8988T (cell line): ENCODE data around the gene MVP.
A peak's percentile ranks its signal among the peaks of the same experiment; 100 is the strongest.

ENCODE experiments used
- DNase-seq: peaks from one replicate; pipeline ENCODE4 v3.0.0; 2011

The MVP gene

DNA sequence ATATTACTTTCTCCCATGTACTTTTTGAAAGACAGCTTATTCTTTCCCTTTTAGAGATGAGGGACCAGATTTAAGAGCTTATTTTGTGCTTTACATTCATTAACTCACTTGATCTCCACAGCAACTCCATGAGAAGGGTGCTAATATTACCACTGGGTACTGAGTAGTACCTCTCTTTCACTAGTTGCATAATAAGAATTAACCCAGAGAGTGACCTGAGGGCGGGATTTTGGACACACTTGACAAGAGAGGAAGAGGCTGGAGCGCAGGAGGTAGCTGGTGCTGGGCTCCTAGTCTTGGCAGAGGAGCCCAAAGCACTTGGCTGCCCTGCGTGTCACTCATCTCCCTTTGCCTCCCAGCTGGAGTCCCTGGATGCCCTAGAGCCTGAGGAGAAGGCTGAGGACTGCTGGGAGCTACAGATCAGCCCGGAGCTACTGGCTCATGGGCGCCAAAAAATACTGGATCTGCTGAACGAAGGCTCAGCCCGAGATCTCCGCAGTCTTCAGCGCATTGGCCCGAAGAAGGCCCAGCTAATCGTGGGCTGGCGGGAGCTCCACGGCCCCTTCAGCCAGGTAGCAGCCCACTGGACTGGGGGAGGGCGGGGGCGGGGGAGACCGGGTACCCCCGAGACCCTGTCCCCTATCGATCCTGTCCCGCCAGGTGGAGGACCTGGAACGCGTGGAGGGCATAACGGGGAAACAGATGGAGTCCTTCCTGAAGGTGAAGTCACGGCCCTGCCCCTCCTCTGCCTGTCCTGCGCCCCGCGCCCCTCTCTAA lies 15.6 kb upstream of the MVP start:
- no peak for DNase-seq

DNA sequence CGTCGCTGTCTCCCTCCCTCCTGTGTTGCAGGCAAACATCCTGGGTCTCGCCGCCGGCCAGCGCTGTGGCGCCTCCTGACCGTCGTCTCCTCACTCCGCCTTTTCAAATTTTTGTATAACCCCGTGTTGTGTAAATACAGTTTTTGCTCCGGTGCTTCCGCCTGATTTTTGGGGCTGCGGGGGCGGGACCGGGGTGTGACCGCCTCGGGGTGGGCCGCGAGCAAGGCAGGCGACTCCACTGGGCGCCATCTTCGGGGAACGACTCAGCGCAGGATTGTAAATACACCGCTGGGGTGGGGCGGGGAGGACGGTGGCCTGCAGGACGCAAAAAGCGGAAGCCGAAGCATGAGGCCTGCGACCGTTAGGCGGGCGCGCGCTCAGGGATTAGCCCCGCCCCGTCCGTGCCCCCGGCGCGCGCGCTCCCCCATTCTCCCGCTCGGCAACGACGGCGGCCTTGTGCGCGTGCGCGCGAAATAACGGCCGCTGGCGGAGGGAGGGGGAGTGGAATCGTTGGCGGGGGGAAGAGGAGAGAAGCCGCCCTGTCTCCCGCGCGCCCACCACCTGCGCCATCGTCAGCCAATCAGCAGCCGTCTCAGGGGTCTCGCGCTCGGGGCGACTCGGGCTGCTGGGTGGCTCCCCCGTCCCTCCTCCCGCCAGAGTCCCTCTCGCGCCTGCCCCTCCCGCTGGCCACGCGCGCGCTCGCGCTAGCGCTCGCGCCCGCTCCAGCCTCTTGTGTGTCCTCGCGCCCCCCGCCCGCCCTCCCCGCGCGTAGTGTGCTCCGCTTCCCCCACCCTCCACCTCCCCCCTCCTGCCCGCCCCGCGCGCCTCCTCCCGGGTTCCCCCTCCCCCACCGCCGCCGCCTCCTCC lies 14.8 kb upstream of the MVP start:
- peak; percentile 94 for DNase-seq

DNA sequence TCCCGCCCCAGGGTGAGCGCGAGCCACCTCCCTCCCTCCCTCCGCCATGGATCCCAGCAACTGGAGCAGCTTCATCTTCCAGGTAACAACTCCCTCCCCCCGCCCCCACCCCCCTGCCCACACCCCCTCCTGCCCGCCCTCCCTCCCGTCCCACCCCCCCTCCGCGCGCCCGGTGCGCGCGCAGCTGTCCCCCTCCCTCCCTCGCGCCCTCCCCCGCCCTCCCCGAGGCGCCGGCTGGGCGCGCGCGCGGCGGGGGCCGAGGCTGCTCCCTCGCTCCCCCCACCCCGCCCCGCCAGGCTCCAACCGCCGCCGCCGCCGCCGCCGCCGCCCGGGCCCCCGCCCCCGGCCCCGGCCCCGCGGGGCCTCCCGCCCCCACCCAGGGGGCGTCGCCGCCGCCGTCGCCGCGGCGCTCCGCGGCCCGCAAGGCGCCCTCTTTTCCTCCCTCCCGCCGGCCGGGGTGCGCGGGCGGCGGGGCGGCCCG lies 14.1 kb upstream of the MVP start, which contains the start of gene MAZ:
Gene MAZ (plus strand): TSS at position 431 of the 481 bp plus-strand sequence. CDS start 173 bp downstream, outside the sequence.
- DNase-seq, result no peak

DNA sequence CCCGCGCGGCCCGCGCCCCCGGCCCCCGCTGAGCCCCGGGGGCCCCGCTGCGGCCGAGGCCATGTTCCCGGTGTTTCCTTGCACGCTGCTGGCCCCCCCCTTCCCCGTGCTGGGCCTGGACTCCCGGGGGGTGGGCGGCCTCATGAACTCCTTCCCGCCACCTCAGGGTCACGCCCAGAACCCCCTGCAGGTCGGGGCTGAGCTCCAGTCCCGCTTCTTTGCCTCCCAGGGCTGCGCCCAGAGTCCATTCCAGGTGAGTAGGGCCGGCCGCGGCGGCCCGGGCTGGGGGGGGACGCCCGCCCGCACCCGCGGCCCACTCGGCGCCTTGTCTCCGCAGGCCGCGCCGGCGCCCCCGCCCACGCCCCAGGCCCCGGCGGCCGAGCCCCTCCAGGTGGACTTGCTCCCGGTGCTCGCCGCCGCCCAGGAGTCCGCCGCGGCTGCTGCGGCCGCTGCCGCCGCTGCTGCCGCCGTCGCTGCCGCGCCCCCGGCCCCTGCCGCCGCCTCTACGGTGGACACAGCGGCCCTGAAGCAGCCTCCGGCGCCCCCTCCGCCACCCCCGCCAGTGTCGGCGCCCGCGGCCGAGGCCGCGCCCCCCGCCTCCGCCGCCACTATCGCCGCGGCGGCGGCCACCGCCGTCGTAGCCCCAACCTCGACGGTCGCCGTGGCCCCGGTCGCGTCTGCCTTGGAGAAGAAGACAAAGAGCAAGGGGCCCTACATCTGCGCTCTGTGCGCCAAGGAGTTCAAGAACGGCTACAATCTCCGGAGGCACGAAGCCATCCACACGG lies 13.4 kb upstream of the MVP start:
- DNase-seq, result peak; percentile 76

DNA sequence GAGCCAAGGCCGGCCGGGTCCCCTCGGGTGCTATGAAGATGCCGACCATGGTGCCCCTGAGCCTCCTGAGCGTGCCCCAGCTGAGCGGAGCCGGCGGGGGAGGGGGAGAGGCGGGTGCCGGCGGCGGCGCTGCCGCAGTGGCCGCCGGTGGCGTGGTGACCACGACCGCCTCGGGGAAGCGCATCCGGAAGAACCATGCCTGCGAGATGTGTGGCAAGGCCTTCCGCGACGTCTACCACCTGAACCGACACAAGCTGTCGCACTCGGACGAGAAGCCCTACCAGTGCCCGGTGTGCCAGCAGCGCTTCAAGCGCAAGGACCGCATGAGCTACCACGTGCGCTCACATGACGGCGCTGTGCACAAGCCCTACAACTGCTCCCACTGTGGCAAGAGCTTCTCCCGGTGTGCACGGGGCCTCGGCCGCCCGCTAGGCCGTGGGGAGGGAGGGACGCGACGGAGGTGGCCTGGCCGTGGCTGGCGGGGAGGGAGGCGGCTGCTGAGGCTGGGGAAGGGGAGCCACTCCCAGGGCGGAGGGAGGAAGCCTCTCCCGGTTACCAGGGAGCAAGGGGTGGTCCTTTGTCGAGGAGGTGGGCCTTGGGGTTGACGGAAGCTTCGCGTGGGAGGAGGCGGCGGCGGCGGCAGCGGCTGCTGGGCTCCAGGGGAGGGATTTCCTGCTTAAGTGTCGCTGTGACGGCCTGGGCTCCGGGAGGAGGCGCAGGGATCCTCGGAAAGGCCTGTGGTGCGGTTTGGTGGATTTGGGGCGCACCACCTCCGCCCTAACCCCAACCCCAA lies 12.6 kb upstream of the MVP start:
- DNase-seq, result peak; percentile 69

DNA sequence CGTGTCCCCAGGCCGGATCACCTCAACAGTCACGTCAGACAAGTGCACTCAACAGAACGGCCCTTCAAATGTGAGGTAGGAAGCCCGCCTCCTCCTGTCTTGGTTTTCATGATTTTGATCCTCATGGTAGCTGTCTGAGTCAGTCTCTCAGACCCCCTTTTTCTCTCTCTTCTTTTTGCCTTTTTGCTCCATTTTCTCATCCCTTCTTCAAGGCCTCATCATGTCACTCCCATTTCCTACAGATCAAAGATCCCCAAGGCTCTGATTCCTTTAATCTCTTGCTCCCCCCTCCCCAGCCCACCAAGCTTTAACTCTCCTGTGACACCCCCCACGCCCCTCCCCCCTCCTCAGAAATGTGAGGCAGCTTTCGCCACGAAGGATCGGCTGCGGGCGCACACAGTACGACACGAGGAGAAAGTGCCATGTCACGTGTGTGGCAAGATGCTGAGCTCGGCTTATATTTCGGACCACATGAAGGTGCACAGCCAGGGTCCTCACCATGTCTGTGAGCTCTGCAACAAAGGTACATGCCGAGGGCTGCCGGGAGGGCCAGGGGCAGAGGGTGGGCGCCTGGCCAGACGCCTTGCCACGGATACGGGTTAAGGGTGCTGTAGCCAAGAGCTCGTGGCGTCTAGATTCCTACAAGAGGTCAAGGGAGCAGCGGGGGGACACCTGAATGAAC lies 11.9 kb upstream of the MVP start:
- DNase-seq, result no peak

DNA sequence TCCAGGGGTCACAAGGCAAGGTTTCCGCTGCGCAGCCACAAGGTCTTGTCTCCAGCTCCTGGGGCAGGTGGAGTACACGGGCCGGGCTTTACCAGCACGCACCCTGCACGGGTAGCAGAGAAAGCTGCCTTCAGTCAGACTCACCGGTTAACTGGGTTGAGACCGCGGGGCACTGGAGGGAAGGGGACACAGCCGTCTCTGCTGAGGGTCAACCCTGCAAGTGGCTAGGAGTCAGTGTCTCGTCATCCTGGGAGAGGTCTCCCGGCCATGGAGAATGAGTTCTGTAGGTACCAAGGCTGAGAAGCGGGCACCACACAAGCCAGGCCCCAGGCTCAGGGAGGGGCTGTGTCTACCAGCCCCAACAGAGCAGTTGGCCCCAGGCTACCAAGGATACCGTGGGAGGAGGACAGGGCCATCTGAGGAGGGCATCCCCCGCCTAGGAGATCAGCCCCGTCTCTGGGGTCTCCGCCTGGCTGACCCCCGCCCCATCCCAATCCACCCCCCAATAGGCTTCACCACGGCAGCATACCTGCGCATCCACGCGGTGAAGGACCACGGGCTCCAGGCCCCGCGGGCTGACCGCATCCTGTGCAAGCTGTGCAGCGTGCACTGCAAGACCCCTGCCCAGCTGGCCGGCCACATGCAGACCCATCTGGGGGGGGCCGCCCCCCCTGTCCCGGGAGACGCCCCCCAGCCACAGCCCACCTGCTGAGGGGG lies 11.1 kb upstream of the MVP start:
- DNase-seq, result no peak

DNA sequence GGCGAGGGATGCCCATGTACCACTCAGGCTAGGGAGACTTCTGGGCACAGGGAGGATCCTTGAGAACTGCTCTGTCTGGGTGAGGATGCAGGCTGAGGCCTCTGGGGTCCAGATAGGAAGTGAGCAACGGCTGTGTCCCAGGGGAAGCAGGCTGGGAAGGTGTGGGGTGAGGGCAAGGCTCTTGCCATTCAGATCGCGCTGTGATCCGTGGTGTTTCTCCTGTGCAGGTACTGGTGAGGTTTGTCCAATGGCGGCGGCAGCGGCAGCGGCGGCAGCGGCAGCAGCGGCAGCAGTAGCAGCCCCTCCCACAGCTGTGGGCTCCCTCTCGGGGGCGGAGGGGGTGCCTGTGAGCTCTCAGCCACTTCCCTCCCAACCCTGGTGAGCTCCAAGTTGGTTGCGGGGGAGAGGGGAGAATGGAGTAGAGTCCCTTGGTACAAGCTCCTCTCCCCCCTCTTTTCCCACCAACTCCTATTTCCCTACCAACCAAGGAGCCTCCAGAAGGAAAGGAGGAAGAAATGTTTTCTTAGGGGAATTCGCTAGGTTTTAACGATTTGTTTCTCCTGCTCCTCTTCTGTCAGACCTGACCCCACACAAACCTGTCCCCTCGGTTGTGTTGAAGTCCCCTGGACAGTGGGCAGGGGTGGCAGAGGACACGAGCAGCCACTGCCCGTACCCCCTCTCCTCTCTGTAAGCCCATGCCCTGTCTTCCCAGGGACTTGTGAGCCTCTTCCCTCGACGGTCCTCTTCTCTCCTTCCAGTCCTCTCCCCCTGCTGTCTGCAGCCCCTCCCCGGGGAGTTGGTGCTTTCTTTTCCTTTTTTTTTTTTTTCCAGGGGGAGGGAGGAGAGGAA lies 10.2 kb upstream of the MVP start:
- peak; percentile 63 for DNase-seq

DNA sequence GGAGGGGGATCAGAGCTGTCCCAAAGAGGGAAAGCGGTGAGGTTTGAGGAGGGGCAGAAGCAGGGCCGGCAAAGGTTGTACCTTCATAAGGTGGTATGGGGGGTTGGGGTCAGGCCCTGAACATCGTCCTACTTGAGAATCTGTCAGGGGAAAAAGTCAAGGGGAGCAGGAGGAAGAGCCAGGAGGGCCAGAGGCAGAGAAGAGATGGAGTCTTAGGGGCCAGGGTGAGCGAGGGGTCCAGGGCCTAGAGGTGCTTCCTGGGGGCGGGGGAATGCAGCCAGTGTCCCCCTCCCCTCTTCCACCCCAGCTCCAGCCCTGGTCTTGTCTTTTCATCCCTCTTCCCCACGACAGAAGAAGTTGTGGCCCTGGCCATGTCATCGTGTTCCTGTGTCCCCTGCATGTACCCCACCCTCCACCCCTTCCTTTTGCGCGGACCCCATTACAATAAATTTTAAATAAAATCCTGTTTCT lies 9.5 kb upstream of the MVP start:
- no peak for DNase-seq

DNA sequence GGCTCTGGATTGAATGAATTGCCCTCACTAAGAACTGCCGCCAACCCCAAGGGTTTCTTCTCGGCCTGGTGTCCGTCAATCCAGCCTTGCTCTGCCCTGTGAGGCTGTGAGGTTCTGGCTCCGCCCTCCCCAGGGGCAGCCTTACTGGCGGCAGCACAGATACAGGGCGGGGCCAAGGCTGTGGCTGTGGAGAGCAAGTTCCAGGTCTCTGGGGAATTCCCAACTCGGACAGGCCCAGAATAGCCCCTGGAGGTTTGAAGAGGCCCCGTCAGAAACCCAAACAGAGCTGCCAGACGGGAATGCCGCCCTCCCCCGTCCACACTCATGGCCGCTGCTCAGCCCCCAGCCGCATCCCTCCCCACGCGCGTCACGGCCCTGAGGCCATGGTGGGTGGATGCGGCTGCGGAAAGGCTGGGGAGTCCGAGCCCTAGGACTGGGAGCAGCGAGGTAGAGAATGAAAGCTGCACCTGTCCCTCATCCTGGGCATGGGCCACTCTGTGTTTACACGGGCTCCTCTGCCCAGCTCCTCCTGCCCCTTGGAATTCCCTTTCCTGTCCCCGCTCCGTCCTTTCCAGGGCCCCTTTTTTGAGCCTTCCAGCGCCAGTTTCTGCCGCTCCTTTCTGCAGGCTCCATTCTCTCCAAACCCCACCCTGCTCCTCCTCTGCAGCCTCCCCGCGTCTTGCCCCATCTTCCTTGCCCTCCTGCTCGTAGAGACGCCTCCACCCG lies 8.9 kb upstream of the MVP start:
- DNase-seq, result peak; percentile 91

DNA sequence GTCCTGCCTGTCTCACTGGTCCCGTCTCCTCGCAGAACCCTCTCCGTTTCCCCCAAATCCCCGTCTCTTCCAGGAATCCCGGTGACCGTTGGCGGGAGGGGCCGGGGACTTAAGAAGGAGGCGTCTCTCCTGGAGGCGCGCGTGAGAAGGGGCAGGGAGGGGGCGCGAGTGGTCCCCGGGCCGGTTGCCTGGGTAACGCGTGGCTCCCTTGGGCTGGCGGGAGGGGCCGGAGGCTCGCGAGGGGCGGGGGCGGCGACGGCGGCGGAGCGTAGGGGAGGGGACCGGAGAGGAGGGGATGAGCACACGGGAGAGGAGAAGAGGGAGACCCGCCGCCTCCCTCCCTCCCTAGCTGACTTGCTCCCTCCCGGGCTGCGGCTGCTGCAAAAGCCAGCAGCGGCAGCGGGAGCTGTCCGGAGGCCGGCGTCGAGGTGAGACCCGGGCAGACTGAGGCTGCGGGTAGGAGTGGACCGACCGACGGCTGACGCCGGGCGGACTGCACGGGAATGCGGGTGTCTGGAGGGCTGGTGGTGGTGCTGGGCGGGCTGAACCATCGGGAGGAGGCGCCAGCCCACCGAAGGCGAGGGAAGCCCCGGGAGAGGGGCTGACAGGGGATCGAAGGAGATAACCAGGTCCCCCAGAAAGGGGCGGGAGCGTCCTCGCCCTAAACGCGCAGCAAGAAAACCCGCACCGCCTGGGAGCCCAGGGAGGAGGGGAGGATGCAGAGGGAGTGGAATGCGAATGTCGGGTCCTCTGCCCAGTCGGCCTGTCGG lies 8.2 kb upstream of the MVP start, which contains the start of gene PRRT2:
Gene PRRT2 (plus strand): TSS at position 298 of the 770 bp plus-strand sequence. CDS start 862 bp downstream, outside the sequence.
- DNase-seq, result peak; percentile 59

DNA sequence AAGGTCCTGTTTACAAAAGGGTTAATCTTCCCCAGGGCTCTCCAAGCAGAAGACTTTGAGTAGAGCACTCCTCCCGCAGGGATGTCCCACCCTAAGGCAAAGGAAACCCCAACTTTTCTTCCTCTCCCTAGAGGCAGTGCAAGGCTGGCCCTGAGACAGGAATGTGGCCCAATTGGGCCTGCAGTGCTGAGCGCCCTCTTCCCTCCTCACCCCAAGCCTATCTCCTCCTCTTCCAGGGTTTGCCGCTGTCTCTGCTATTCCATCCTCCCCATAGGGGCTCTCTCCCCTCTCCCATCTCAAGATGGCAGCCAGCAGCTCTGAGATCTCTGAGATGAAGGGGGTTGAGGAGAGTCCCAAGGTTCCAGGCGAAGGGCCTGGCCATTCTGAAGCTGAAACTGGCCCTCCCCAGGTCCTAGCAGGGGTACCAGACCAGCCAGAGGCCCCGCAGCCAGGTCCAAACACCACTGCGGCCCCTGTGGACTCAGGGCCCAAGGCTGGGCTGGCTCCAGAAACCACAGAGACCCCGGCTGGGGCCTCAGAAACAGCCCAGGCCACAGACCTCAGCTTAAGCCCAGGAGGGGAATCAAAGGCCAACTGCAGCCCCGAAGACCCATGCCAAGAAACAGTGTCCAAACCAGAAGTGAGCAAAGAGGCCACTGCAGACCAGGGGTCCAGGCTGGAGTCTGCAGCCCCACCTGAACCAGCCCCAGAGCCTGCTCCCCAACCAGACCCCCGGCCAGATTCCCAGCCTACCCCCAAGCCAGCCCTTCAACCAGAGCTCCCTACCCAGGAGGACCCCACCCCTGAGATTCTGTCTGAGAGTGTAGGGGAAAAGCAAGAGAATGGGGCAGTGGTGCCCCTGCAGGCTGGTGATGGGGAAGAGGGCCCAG lies 7.3 kb upstream of the MVP start:
- DNase-seq, result no peak

DNA sequence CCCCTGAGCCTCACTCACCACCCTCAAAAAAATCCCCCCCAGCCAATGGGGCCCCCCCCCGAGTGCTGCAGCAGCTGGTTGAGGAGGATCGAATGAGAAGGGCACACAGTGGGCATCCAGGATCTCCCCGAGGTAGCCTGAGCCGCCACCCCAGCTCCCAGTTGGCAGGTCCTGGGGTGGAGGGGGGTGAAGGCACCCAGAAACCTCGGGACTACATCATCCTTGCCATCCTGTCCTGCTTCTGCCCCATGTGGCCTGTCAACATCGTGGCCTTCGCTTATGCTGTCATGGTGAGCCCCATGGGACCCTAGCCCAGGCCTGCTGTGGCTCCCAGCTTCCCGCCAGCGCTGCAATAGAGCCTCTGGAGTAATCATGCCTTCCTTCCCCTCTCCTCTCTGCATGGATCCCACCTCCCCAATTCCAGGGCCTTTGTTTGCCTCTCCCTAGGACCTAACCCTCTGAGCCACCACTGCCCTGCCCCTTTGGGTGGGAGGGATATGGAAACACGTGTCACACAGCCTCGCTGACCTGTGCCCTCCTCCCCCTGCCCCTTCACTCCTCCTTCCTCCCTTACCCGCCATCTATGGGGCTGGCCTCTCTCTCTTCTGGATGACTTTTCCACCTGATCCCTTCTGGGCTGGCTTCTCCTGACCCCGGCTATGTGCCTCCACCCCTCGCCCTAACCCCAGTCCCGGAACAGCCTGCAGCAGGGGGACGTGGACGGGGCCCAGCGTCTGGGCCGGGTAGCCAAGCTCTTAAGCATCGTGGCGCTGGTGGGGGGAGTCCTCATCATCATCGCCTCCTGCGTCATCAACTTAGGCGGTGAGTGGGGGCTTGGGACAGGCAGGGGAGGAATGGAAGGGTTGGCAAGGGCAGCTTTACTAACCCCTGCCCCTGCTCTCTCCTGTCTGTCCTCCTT lies 6.4 kb upstream of the MVP start:
- no peak for DNase-seq

DNA sequence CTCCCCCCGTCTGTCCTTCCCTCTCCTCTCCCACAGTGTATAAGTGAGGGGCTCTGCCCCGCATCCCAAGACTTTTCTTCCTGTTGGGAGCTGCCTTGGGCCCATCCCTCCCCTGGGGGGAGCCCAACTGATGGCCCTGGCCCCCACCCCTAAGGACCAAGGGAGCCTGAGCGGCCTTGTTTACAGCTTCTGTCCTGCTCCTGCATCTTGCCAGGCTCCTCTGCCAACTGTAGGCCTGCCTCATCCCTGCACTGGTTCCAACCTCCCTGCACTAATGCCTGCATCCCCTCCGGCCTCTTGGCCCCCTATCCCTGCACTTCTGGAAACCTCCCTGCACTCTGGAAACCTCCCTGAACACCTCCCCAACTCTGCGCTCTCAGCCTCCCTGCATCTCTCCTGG lies 5.7 kb upstream of the MVP start:
- no peak for DNase-seq

DNA sequence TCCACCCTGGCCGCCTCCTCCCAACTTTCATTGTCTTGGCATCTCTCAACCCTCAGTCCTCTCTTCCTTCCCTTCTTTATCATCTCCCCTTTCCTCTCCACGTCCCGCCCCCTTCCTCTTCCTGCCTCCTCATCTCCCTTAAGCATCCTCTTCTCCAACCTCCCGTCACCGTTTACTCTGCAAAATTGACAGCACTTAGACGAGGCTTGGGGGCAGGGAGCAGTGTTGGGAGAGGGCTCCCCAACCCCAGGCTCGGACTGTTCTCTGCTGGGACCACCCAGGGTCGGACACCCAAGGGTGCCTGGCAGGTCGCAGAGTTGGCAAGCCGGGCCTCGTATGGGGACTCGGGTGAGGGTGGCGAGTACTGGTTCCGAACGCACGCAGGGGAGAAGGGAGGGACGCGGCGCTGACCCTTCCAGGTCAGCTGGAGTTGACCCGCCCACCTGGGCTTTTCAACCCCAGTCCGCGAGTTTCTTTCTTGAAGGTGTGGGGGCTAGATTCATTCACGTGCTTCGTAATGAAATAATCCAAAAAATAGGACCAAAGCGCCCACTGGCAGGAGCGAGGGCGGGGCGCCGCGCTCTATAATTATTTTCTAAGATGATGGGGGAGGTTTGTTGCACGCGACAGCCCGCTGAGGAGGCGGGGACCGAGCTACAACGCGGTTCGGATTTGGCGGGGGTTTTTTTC lies 5.1 kb upstream of the MVP start:
- DNase-seq, result no peak
